Measurements from ENCODE around the gene REP15.

DNA sequence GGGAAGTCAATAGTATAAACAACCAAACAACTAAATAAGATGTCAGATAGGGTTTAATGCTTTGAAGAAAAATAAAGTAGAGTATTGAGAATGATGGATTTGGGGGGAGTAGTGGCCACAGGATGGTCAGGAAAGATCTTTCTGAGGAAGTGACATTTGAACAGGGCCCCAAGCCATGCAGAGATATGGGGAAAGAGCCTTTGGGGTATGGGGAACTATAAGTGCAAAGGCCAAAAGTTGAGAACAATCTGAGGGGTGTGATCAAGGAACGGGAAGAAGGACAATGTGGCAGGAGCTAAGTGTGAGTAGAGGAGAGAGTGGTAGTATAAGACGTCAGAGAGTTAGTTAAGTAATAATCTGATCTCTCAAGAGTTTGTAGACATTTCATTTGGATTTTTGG lies 15.7 kb downstream of the REP15 start:
- TF ChIP-seq, protein P1, sequence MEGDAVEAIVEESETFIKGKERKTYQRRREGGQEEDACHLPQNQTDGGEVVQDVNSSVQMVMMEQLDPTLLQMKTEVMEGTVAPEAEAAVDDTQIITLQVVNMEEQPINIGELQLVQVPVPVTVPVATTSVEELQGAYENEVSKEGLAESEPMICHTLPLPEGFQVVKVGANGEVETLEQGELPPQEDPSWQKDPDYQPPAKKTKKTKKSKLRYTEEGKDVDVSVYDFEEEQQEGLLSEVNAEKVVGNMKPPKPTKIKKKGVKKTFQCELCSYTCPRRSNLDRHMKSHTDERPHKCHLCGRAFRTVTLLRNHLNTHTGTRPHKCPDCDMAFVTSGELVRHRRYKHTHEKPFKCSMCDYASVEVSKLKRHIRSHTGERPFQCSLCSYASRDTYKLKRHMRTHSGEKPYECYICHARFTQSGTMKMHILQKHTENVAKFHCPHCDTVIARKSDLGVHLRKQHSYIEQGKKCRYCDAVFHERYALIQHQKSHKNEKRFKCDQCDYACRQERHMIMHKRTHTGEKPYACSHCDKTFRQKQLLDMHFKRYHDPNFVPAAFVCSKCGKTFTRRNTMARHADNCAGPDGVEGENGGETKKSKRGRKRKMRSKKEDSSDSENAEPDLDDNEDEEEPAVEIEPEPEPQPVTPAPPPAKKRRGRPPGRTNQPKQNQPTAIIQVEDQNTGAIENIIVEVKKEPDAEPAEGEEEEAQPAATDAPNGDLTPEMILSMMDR (conservative IDR thresholded peaks at IDR 0.05; ENCODE audit: low read depth in 2 of 2): no peak
- TF ChIP-seq, protein P2, sequence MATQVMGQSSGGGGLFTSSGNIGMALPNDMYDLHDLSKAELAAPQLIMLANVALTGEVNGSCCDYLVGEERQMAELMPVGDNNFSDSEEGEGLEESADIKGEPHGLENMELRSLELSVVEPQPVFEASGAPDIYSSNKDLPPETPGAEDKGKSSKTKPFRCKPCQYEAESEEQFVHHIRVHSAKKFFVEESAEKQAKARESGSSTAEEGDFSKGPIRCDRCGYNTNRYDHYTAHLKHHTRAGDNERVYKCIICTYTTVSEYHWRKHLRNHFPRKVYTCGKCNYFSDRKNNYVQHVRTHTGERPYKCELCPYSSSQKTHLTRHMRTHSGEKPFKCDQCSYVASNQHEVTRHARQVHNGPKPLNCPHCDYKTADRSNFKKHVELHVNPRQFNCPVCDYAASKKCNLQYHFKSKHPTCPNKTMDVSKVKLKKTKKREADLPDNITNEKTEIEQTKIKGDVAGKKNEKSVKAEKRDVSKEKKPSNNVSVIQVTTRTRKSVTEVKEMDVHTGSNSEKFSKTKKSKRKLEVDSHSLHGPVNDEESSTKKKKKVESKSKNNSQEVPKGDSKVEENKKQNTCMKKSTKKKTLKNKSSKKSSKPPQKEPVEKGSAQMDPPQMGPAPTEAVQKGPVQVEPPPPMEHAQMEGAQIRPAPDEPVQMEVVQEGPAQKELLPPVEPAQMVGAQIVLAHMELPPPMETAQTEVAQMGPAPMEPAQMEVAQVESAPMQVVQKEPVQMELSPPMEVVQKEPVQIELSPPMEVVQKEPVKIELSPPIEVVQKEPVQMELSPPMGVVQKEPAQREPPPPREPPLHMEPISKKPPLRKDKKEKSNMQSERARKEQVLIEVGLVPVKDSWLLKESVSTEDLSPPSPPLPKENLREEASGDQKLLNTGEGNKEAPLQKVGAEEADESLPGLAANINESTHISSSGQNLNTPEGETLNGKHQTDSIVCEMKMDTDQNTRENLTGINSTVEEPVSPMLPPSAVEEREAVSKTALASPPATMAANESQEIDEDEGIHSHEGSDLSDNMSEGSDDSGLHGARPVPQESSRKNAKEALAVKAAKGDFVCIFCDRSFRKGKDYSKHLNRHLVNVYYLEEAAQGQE (IDR thresholded peaks at IDR 0.05; ENCODE audit: unreplicated experiment): no peak
- TF ChIP-seq EZH2 (IDR thresholded peaks at IDR 0.05; ENCODE audit: low read depth, unreplicated experiment) (no peak), EZH2phosphoT487 (IDR thresholded peaks at IDR 0.05; ENCODE audit: unreplicated experiment) (no peak)

Data from GM23338 (cell line).